DND-41 (cell line): ENCODE results near the gene YLPM1.

ENCODE experiments used
- CTCF ChIP-seq: IDR thresholded peaks from 2 replicates; pipeline ENCODE4 v1.5.1; 2012; ENCODE audit warnings: borderline replicate concordance, low read length, moderate library complexity, mild to moderate bottlenecking; ENCODE audit not compliant: poor library complexity, severe bottlenecking; ENCODE audit errors: extremely low read depth
- EZH2 ChIP-seq: IDR thresholded peaks from 3 replicates; pipeline ENCODE4 v1.6.1; 2012; ENCODE audit warnings: borderline replicate concordance, low read depth, mild to moderate bottlenecking, moderate library complexity, low read length, inconsistent platforms; ENCODE audit not compliant: severe bottlenecking

- TF ChIP-seq CTCF (no peak), EZH2 (no peak)
Observed at GRCh38 chr14:74735125-74735524, 28.0 kb upstream of the YLPM1 start.
